Hepatocyte (in vitro differentiated cells): ENCODE results near the gene FLT3LG. TPM values are rescaled to one million over a fixed set of nuclear protein-coding genes. Genes with fewer than 3 reads are reported as not detected.
A peak's percentile ranks its signal among the peaks of the same experiment; 100 is the strongest.

Experiments
- DNase-seq: peaks from one replicate; pipeline ENCODE4 v3.0.0-alpha.2; 2016; ENCODE audit warnings: low spot score
- H2AFZ ChIP-seq: fragments of 200-600 bp; sonication (generic); 2 replicates; pipeline ENCODE4 v1.6.0; 2016; ENCODE audit warnings: antibody characterized with exemption, mild to moderate bottlenecking
- H3K27ac ChIP-seq: fragments of 200-600 bp; sonication (generic); 2 replicates; pipeline ENCODE4 v1.5.1; 2016; ENCODE audit warnings: mild to moderate bottlenecking
- H3K27me3 ChIP-seq: fragments of 200-600 bp; sonication (generic); 2 replicates; pipeline ENCODE4 v1.6.1; 2016
- H3K36me3 ChIP-seq: fragments of 200-600 bp; sonication (generic); replicated peaks from 2 replicates; pipeline ENCODE4 v1.5.1; 2016; ENCODE audit warnings: low read depth; ENCODE audit not compliant: insufficient read depth
- H3K4me1 ChIP-seq: fragments of 200-600 bp; sonication (generic); 2 replicates; pipeline ENCODE4 v1.5.1; 2016; ENCODE audit warnings: mild to moderate bottlenecking, moderate library complexity; ENCODE audit not compliant: insufficient read depth
- H3K4me2 ChIP-seq: fragments of 200-600 bp; sonication (generic); 2 replicates; pipeline ENCODE4 v1.6.0; 2016
- H3K4me3 ChIP-seq: fragments of 200-600 bp; sonication (generic); 2 replicates; pipeline ENCODE4 v1.5.1; 2016; ENCODE audit warnings: mild to moderate bottlenecking
- H3K79me2 ChIP-seq: fragments of 200-600 bp; sonication (generic); 2 replicates; pipeline ENCODE4 v1.6.0; 2017; ENCODE audit warnings: mild to moderate bottlenecking
- H3K9me2 ChIP-seq: fragments of 200-600 bp; sonication (generic); replicated peaks from 2 replicates; pipeline ENCODE4 v1.6.0; 2017; ENCODE audit warnings: mild to moderate bottlenecking; ENCODE audit not compliant: insufficient read depth
- H3K9me3 ChIP-seq: fragments of 200-600 bp; sonication (generic); 2 replicates; pipeline ENCODE4 v1.5.1; 2016; ENCODE audit warnings: low read depth, mild to moderate bottlenecking
- H4K20me1 ChIP-seq: fragments of 200-600 bp; sonication (generic); 2 replicates; pipeline ENCODE4 v1.6.0; 2016; ENCODE audit warnings: mild to moderate bottlenecking; ENCODE audit not compliant: insufficient read depth, poor library complexity, severe bottlenecking
- CTCF ChIP-seq: fragments of 200-600 bp; sonication (generic); IDR thresholded peaks from 2 replicates; pipeline ENCODE4 v1.5.1; 2016; ENCODE audit warnings: antibody characterized with exemption, mild to moderate bottlenecking; ENCODE audit not compliant: poor library complexity
- EZH2 ChIP-seq: fragments of 200-600 bp; sonication (generic); IDR thresholded peaks from 2 replicates; pipeline ENCODE4 v1.6.1; 2016; ENCODE audit warnings: antibody characterized with exemption, mild to moderate bottlenecking, borderline replicate concordance
- EZH2phosphoT487 ChIP-seq: fragments of 200-600 bp; sonication (generic); IDR thresholded peaks from one replicate; pipeline ENCODE4 v1.6.1; 2018; ENCODE audit warnings: antibody characterized with exemption, mild to moderate bottlenecking, low read depth, moderate library complexity; ENCODE audit not compliant: unreplicated experiment, severe bottlenecking
- WGBS: methylation state at CpG from one replicate; pipeline ENCODE4 v1.1.6; 2016; ENCODE audit warnings: low lambda C conversion rate; ENCODE audit errors: missing lambda C conversion rate; 5-methylcytosine and 5-hydroxymethylcytosine counted together
- polyA plus RNA-seq: library from polyadenylated mRNA; unstranded; fragments of >200 nt; fragmentation: Nextera tagmentation; extraction: Ambion mirVana; gene quantifications from 2 replicates; pipeline ENCODE4 v1.2.1, GENCODE V29; 2016
- total RNA-seq: library from RNA; depleted of rRNA; stranded (reverse); fragments of >200 nt; gene quantifications from 2 replicates; pipeline ENCODE4 v1.2.3, GENCODE V29; 2014

Gene FLT3LG
- total and polyA plus RNA-seq, 2 experiments from 2014 or later, result 1.3 to 2.8 TPM

DNA sequence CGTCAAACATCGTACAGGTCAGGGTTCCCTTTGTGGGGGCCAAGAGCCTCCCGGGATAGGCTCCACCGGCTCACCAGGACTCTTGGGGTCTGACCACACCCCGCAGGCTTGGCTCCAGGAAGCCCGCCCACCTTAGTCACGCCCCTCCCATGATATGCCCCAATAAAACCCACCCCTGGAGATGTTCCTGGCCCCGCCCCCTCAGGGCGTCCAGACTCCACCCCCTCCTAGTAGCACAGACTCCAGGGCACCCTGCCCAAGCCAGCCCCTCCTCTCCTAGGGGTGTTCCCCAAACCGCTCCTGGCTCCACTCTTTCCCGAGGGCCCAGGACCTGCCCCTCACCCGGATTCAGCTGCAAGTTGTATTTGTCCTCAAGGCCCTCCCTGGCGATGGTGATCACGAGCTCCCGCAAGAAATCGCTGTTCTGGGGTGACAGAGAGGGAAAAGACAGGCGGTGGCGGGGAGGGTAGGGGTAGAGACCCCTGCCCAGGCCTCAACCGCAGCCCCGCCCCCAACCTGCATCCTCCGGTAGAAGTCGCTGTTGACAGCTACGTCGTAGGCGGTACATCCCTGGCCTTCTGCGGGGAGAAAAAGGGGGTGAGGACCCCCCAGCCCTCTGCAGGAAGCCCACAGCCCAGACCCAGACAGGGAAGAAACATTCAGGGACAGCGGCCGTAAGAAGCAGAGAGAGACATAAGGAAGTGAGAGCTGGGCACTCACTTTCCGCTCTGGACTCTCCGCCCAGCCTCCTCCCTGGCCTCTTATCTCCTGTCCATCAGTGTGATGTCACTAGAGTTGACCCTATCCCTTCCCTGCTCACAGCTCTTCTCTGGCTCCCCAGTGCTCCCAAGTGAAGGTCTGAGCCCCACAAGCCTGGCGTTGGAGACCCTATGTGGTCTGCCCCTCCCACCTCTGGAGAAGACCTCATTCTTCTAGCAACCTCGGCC lies 26.3 kb upstream of the FLT3LG start:
- 94% methylated on average over 27 of the region's 32 CpGs for WGBS
- Histone ChIP-seq H3K27ac (no peak overlapping the region), H3K4me1 (no peaks in the 10 kb centered on the region), H3K4me2 (no peak overlapping the region), H2AFZ (no peak overlapping the region), H3K27me3 (no peaks in the 10 kb centered on the region), H3K36me3 (no peaks in the 10 kb centered on the region), H3K9me2 (no peaks in the 10 kb centered on the region), H3K9me3 (no peaks in the 10 kb centered on the region), H3K4me3 (no peak overlapping the region), H3K79me2 (peaks cover 13% of the 10 kb centered on the region), H4K20me1 (no peaks in the 10 kb centered on the region)
- no peak for DNase-seq
- TF ChIP-seq EZH2phosphoT487, result no peak
- TF ChIP-seq EZH2, result no peak
- TF ChIP-seq CTCF, result no peak

GRCh38 chr19:49448432-49448786 lies 25.6 kb upstream of the FLT3LG start:
- H2AFZ ChIP-seq, result no peak overlapping the region

GRCh38 chr19:49450405-49450804 lies 23.6 kb upstream of the FLT3LG start:
- H3K4me1 ChIP-seq, result peaks cover 7% of the 10 kb centered on the region
- peak overlapping the region; percentile 81 for H3K4me2 ChIP-seq
- no peaks in the 10 kb centered on the region for H3K9me3 ChIP-seq
- H3K27ac ChIP-seq, result no peak overlapping the region
- H3K36me3 ChIP-seq, result no peaks in the 10 kb centered on the region
- H2AFZ ChIP-seq, result no peak overlapping the region
- H3K4me3 ChIP-seq, result no peak overlapping the region
- peaks cover 23% of the 10 kb centered on the region for H3K79me2 ChIP-seq
- H3K27me3 ChIP-seq, result no peaks in the 10 kb centered on the region
- TF ChIP-seq EZH2phosphoT487 (no peak), CTCF (no peak), EZH2 (no peak)
- 95% methylated on average over 6 of the region's 7 CpGs for WGBS
- no peaks in the 10 kb centered on the region for H3K9me2 ChIP-seq
- no peaks in the 10 kb centered on the region for H4K20me1 ChIP-seq
- DNase-seq, result no peak

More at GRCh38 chr19:49448432-49448786, 25.6 kb upstream of the FLT3LG start:
- Histone ChIP-seq H3K27ac (no peak overlapping the region), H3K79me2 (peaks cover 13% of the 10 kb centered on the region), H3K27me3 (no peaks in the 10 kb centered on the region), H4K20me1 (no peaks in the 10 kb centered on the region), H3K4me1 (no peaks in the 10 kb centered on the region), H3K36me3 (no peaks in the 10 kb centered on the region), H3K9me3 (no peaks in the 10 kb centered on the region), H3K9me2 (no peaks in the 10 kb centered on the region), H3K4me3 (no peak overlapping the region), H3K4me2 (no peak overlapping the region)
- DNase-seq, result no peak
- TF ChIP-seq EZH2phosphoT487, result no peak
- no peak for TF ChIP-seq EZH2
- TF ChIP-seq CTCF, result no peak
- WGBS, result 99% methylated on average over 6 of the region's 6 CpGs
